ENCODE data around the gene CES2. TPM values are rescaled to one million over a fixed set of nuclear protein-coding genes. Genes with fewer than 3 reads are reported as not detected.

The CES2 gene
- total RNA-seq, 1 experiment from 2014 or later, result 45.5 TPM

DNA sequence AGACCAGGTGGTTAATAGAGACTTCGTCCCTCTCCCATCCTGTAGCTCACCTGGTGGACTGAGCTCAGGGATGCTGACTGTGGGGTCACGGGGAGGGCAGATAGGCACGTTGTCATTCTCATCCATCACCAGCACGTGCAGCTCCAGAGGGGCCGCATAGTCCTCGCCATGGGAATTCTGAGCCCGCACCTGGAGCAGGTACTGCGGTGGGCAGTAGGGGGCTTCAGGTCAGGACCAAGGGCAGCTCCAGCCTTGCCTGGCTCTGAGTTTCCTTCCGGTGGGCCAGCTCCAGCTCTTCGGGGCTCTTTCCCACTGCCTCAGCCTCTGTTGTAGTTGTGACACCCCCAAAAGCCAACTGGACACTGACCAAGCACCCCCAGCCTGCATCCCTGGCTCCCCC is 22.2 kb upstream of the CES2 start:
- intact Hi-C loops (cut with micrococcal nuclease; ENCODE audit: unreplicated experiment), result no loop called here
- H3K4me3 ChIP-seq (ENCODE audit: low read depth, low read length), result no peak overlapping the region
- no peaks in the 10 kb centered on the region for H3K36me3 Mint-ChIP-seq (ENCODE audit: insufficient read depth, unreplicated experiment)
- no TSS peak for BruUV-seq (replicated peaks)
- H3K36me3 ChIP-seq (ENCODE audit: control insufficient read depth, insufficient read depth, low read length), result no peaks in the 10 kb centered on the region
- no peaks in the 10 kb centered on the region for H3K27me3 ChIP-seq (replicated peaks; ENCODE audit: control insufficient read depth, insufficient read depth, low read length)
- TF ChIP-seq, protein P1, sequence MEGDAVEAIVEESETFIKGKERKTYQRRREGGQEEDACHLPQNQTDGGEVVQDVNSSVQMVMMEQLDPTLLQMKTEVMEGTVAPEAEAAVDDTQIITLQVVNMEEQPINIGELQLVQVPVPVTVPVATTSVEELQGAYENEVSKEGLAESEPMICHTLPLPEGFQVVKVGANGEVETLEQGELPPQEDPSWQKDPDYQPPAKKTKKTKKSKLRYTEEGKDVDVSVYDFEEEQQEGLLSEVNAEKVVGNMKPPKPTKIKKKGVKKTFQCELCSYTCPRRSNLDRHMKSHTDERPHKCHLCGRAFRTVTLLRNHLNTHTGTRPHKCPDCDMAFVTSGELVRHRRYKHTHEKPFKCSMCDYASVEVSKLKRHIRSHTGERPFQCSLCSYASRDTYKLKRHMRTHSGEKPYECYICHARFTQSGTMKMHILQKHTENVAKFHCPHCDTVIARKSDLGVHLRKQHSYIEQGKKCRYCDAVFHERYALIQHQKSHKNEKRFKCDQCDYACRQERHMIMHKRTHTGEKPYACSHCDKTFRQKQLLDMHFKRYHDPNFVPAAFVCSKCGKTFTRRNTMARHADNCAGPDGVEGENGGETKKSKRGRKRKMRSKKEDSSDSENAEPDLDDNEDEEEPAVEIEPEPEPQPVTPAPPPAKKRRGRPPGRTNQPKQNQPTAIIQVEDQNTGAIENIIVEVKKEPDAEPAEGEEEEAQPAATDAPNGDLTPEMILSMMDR (IDR thresholded peaks at IDR 0.05; ENCODE audit: insufficient read depth in 1 of 2, low read depth in 1 of 2, low read length in 1 of 2, severe bottlenecking in 1 of 2, unreplicated experiment in 1 of 2), result no peak
- H3K27ac Mint-ChIP-seq (ENCODE audit: unreplicated experiment), result no peak overlapping the region
- H3K9me3 ChIP-seq, result no peaks in the 10 kb centered on the region
- POLR2A ChIA-PET, result interaction anchor here (0.5 kb wide), 1 partner anchor 18 kb away, joined by 3 read pairs; no protein-coding TSS in a partner anchor
- no peak for DNase-seq
- H3K4me1 ChIP-seq, result 0 out of 2 replicates have a peak, but pooled peaks cover 5% of the 10 kb centered on the region
- no peaks in the 10 kb centered on the region for H3K4me1 Mint-ChIP-seq (ENCODE audit: low read depth, unreplicated experiment)
- no peak overlapping the region for H3K4me3 Mint-ChIP-seq (ENCODE audit: unreplicated experiment)
- H3K27me3 Mint-ChIP-seq (ENCODE audit: insufficient read depth, unreplicated experiment), result no peaks in the 10 kb centered on the region
- CTCF ChIA-PET, result interaction anchor here (0.6 to 0.7 kb wide), 2 partner anchors 18 to 397 kb away, joined by 3 to 4 read pairs; no protein-coding TSS in a partner anchor
- H3K9me3 Mint-ChIP-seq (ENCODE audit: unreplicated experiment), result no peaks in the 10 kb centered on the region

DNA sequence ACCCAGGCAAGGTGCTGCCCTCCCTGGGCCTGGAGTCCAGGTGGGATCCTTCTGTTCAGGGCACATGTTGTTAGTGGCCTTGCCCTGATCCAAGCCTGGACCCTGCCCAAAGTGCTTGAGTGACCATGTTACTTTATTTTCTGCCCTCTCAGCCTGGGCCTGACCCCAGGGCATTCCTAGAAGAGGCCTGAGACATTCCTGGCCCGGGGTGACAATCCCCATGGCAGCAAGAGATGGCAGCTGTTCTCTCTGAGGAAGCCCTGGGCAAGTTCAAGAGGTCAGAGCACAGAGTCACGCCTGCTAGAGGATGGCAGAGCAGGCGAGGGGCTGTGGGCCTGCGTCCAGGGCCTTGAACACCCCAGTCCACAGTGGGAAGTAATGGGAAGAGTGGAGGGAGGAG is 21.6 kb upstream of the CES2 start:
- H3K4me3 ChIP-seq (ENCODE audit: low read depth, low read length), result no peak overlapping the region
- H3K9me3 ChIP-seq, result no peaks in the 10 kb centered on the region
- no peaks in the 10 kb centered on the region for H3K9me3 Mint-ChIP-seq (ENCODE audit: unreplicated experiment)
- H3K36me3 Mint-ChIP-seq (ENCODE audit: insufficient read depth, unreplicated experiment), result no peaks in the 10 kb centered on the region
- no peaks in the 10 kb centered on the region for H3K4me1 Mint-ChIP-seq (ENCODE audit: low read depth, unreplicated experiment)
- 0 out of 2 replicates have a peak, but pooled peaks cover 5% of the 10 kb centered on the region for H3K4me1 ChIP-seq
- intact Hi-C loops (cut with micrococcal nuclease; ENCODE audit: unreplicated experiment), result no loop called here
- DNase-seq, result no peak
- BruUV-seq (replicated peaks), result no TSS peak
- H3K27ac Mint-ChIP-seq (ENCODE audit: unreplicated experiment), result no peak overlapping the region
- no peaks in the 10 kb centered on the region for H3K27me3 Mint-ChIP-seq (ENCODE audit: insufficient read depth, unreplicated experiment)
- H3K27me3 ChIP-seq (replicated peaks; ENCODE audit: control insufficient read depth, insufficient read depth, low read length), result no peaks in the 10 kb centered on the region
- CTCF ChIA-PET, result no interaction called here
- TF ChIP-seq, protein P1 (IDR thresholded peaks at IDR 0.05; ENCODE audit: insufficient read depth in 1 of 2, low read depth in 1 of 2, low read length in 1 of 2, severe bottlenecking in 1 of 2, unreplicated experiment in 1 of 2), result no peak
- H3K4me3 Mint-ChIP-seq (ENCODE audit: unreplicated experiment), result no peak overlapping the region
- POLR2A ChIA-PET, result no interaction called here
- H3K36me3 ChIP-seq (ENCODE audit: control insufficient read depth, insufficient read depth, low read length), result no peaks in the 10 kb centered on the region

DNA sequence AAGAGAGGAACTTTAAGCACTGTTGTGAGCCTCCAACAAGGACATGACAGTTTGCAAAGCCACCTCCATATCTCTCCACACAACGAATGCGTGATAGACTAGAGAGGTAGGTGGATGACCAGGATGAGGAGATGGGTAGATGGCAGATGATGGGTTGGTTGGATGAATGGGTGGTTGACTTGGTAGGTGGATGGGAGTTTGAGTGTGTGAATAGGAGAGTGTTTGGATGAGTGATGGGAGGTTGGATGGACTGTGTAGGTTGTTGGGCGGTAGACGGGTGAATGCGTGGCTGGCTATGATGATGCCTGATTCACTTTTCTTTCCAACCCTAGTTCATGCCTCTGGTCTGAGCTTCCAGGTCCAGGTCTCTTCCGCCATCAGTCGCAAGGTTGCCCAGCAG is 20.8 kb upstream of the CES2 start:
- intact Hi-C loops (cut with micrococcal nuclease; ENCODE audit: unreplicated experiment), result no loop called here
- Histone ChIP-seq H3K4me3 (ENCODE audit: low read depth, low read length) (no peak overlapping the region), H3K27me3 (replicated peaks; ENCODE audit: control insufficient read depth, insufficient read depth, low read length) (no peaks in the 10 kb centered on the region), H3K36me3 (ENCODE audit: control insufficient read depth, insufficient read depth, low read length) (no peaks in the 10 kb centered on the region), H3K9me3 (no peaks in the 10 kb centered on the region), H3K4me1 (0 out of 2 replicates have a peak, but pooled peaks cover 5% of the 10 kb centered on the region)
- Mint-ChIP-seq H3K27me3 (ENCODE audit: insufficient read depth, unreplicated experiment) (no peaks in the 10 kb centered on the region), H3K4me1 (ENCODE audit: low read depth, unreplicated experiment) (no peaks in the 10 kb centered on the region), H3K36me3 (ENCODE audit: insufficient read depth, unreplicated experiment) (no peaks in the 10 kb centered on the region), H3K9me3 (ENCODE audit: unreplicated experiment) (no peaks in the 10 kb centered on the region), H3K27ac (ENCODE audit: unreplicated experiment) (no peak overlapping the region), H3K4me3 (ENCODE audit: unreplicated experiment) (no peak overlapping the region)
- CTCF ChIA-PET, result no interaction called here
- TF ChIP-seq, protein P1 (IDR thresholded peaks at IDR 0.05; ENCODE audit: insufficient read depth in 1 of 2, low read depth in 1 of 2, low read length in 1 of 2, severe bottlenecking in 1 of 2, unreplicated experiment in 1 of 2), result no peak
- BruUV-seq (replicated peaks), result no TSS peak
- POLR2A ChIA-PET, result no interaction called here
- DNase-seq, result no peak

Measured in Caco-2 (cell line).